GM12873 (cell line): ENCODE results near the gene CDCA7.

ENCODE experiments used
- TF ChIP-seq, protein P1 (sequence below): IDR thresholded peaks from 2 replicates; pipeline ENCODE4 v1.5.1; 2012; ENCODE audit warnings: low read depth, mild to moderate bottlenecking, moderate library complexity, low read length, control low read depth; ENCODE audit not compliant: insufficient read depth; ENCODE audit errors: missing control alignments

Gene CDCA7

GRCh38 chr2:173354582-173355131, at the start of gene CDCA7:
TSS of gene CDCA7 (plus strand) at chr2:173354872. CDS start at chr2:173354964, 92 bp downstream.
- TF ChIP-seq, protein P1, sequence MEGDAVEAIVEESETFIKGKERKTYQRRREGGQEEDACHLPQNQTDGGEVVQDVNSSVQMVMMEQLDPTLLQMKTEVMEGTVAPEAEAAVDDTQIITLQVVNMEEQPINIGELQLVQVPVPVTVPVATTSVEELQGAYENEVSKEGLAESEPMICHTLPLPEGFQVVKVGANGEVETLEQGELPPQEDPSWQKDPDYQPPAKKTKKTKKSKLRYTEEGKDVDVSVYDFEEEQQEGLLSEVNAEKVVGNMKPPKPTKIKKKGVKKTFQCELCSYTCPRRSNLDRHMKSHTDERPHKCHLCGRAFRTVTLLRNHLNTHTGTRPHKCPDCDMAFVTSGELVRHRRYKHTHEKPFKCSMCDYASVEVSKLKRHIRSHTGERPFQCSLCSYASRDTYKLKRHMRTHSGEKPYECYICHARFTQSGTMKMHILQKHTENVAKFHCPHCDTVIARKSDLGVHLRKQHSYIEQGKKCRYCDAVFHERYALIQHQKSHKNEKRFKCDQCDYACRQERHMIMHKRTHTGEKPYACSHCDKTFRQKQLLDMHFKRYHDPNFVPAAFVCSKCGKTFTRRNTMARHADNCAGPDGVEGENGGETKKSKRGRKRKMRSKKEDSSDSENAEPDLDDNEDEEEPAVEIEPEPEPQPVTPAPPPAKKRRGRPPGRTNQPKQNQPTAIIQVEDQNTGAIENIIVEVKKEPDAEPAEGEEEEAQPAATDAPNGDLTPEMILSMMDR, result no peak

GRCh38 chr2:173305303-173305702, 49.4 kb upstream of the CDCA7 start:
- TF ChIP-seq, protein P1, result no peak

DNA sequence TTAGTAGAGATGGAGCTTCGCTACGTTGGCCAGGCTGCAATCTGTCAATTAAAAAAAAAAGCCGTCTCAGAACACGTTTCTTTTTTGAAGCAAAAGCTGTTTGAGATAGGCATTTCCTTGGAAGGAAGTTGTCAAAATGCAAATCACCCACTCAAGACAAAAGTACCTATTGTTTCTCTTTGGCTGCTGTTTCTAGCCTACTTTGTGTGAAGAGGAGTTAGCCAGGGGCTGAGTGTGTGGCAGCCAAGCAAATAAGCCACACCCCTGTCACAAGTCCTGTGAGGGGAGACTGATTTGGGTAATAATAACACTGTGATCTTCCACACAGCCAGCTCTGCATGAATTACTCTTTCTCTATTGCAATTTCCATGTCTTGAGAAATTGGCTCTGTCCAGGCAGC, 47.4 kb upstream of the CDCA7 start:
- TF ChIP-seq, protein P1, result no peak

DNA sequence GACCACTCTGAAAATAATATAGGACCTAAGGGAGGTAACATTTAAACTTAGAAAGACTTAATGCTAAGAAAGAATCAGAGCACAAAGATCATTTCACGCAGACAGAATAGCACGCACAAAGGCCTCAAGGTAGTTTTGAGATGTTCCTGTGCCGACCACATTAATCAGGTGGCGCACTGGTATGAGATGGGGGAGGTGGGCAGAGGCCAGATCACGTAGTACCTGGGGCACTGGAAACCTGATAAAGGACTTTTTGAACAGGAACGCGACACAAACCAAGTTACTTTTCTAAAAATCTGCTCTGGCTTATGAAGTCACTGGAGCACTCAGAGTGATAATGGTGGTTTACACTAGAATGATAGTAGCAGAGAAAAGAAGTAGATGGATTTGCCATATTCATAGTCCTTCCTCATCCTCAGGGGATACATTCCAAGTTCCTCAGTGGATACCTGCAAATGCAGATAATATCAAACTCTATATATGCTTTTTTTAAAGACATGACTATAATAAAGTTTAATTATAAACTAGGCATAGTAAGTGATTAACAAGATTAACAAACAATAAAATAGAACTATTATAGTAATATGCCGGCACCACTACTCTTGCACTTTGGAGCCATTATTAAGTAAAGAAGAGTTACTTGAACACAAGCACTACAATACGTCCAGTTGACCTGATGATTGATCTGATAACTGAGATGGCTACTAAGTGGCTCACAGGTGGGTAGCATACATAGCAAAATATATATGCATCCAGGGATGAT, 42.6 kb upstream of the CDCA7 start:
- TF ChIP-seq, protein P1, result no peak

- TF ChIP-seq, protein P1, result no peak
Observed at GRCh38 chr2:173323371-173323770, 31.3 kb upstream of the CDCA7 start.

GRCh38 chr2:173326806-173327205, 27.9 kb upstream of the CDCA7 start:
- TF ChIP-seq, protein P1, result no peak

- TF ChIP-seq, protein P1, result no peak
Observed at GRCh38 chr2:173327421-173327820, 27.3 kb upstream of the CDCA7 start.
